IgD-negative memory B cell (primary cell): ENCODE measurements around the gene GSS. TPM values are rescaled to one million over a fixed set of nuclear protein-coding genes. Genes with fewer than 3 reads are reported as not detected.
"Not testable (repeated sequence)": the region's sequence is repeated elsewhere in the genome, so short reads cannot be mapped to it uniquely, and the experiment has no call there.

Source experiments
- H3K27ac Mint-ChIP-seq, 3 donors: one replicate each; pipeline ENCODE4 v1.8.0; 2020 to 2022; ENCODE audit warnings: mild to moderate bottlenecking in 3 of 3, mixed read lengths in 3 of 3, moderate library complexity in 1 of 3
- H3K27me3 Mint-ChIP-seq: one replicate; pipeline ENCODE4 v1.8.0; 2021; ENCODE audit warnings: mixed read lengths
- H3K36me3 Mint-ChIP-seq: one replicate; pipeline ENCODE4 v1.8.0; 2020; ENCODE audit warnings: mild to moderate bottlenecking, mixed read lengths
- H3K4me1 Mint-ChIP-seq, 3 donors: one replicate each; pipeline ENCODE4 v1.8.0; 2020 to 2022; ENCODE audit warnings: mixed read lengths in 3 of 3, mild to moderate bottlenecking in 1 of 3
- H3K4me3 Mint-ChIP-seq, 4 donors: one replicate each; pipeline ENCODE4 v1.8.0; 2020 to 2022; ENCODE audit warnings: mild to moderate bottlenecking in 4 of 4, mixed read lengths in 4 of 4, moderate library complexity in 3 of 4
- H3K9me3 Mint-ChIP-seq, 3 donors: one replicate each; pipeline ENCODE4 v1.8.0; 2020 to 2021; ENCODE audit warnings: mixed read lengths in 3 of 3, mild to moderate bottlenecking in 1 of 3
- polyA plus RNA-seq: library from polyadenylated mRNA; unstranded; fragments of 300-500 nt; fragmentation: Illumina TruSeq; gene quantifications from one replicate; pipeline ENCODE4 v1.2.3, GENCODE V29; 2021

GSS gene
- polyA plus RNA-seq, 1 donor from 2014 or later, result 22.3 TPM

- H3K27me3 Mint-ChIP-seq, result no peaks in the 10 kb centered on the region
- no peak overlapping the region for H3K4me3 Mint-ChIP-seq
- peaks cover 13% of the 10 kb centered on the region for H3K36me3 Mint-ChIP-seq
- no peaks in the 10 kb centered on the region for H3K9me3 Mint-ChIP-seq
- no peaks in the 10 kb centered on the region for H3K4me1 Mint-ChIP-seq
- no peak overlapping the region for H3K27ac Mint-ChIP-seq
These were observed 29.6 kb downstream of the GSS start for GRCh38 chr20:34925981-34926380.

GRCh38 chr20:34925341-34925740 lies 30.3 kb downstream of the GSS start:
- H3K9me3 Mint-ChIP-seq, result no peaks in the 10 kb centered on the region
- no peaks in the 10 kb centered on the region for H3K4me1 Mint-ChIP-seq
- H3K36me3 Mint-ChIP-seq, result peaks cover 12% of the 10 kb centered on the region
- peak overlapping the region in 1 of 3 donors; percentile 55 for H3K27ac Mint-ChIP-seq
- H3K27me3 Mint-ChIP-seq, result no peaks in the 10 kb centered on the region
- no peak overlapping the region for H3K4me3 Mint-ChIP-seq

DNA sequence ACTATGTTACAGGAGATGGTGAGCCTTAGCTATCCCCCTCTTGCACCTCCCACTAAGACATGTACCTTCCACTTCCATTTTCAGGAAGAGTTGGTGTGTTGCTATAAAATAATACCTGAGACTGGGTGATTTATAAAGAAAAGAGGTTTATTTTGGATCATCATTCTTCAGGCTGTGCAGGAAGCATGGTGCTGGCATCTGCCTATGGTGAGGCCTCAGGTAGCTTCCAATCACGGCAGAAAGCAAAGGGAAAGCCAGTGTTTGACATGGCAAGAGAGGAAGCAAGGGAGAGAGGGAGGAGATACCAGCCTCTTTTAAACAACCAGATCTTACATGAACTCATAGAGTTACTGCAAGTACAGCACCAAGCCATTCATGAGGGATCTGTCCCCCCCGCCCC lies 32.2 kb downstream of the GSS start:
- peaks cover 9% of the 10 kb centered on the region for H3K36me3 Mint-ChIP-seq
- peaks cover 0 to 3% (median 0%) of the 10 kb centered on the region in 3 donors for H3K9me3 Mint-ChIP-seq
- no peaks in the 10 kb centered on the region for H3K4me1 Mint-ChIP-seq
- H3K27me3 Mint-ChIP-seq, result no peaks in the 10 kb centered on the region
- H3K27ac Mint-ChIP-seq, result no peak overlapping the region
- H3K4me3 Mint-ChIP-seq, result no peak overlapping the region

GRCh38 chr20:34922654-34923381 lies 32.8 kb downstream of the GSS start:
- H3K27ac Mint-ChIP-seq, result no peak overlapping the region
- H3K4me1 Mint-ChIP-seq, result peaks cover 0 to 3% (median 0%) of the 10 kb centered on the region in 3 donors
- no peak overlapping the region for H3K4me3 Mint-ChIP-seq
- no peaks in the 10 kb centered on the region for H3K27me3 Mint-ChIP-seq
- peaks cover 0 to 3% (median 0%) of the 10 kb centered on the region in 3 donors for H3K9me3 Mint-ChIP-seq
- H3K36me3 Mint-ChIP-seq, result peaks cover 9% of the 10 kb centered on the region

DNA sequence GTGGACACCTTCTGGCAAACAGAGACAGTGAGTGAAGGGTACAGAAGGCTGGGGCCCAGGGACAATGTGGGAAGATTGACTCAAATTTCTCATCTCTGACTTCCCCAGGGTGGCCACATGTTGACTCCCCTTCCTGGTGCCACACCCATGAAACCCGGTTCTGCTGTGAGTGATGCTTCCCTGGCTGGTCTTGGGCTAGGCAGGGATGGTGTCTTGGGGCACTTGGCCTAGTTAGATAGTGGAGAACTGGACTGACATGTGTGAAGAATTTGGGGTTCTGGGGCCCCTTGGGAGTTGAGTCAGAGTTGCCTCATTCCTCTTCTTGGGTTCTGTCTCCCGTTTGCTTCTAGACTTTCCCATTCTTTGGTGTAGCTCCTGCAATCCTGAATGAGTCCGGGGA lies 34.2 kb downstream of the GSS start:
- H3K27me3 Mint-ChIP-seq, result no peaks in the 10 kb centered on the region
- peaks cover 5% of the 10 kb centered on the region for H3K36me3 Mint-ChIP-seq
- H3K27ac Mint-ChIP-seq, result no peak overlapping the region
- peaks cover 0 to 3% (median 0%) of the 10 kb centered on the region in 3 donors for H3K4me1 Mint-ChIP-seq
- no peak overlapping the region for H3K4me3 Mint-ChIP-seq
- peaks cover 0 to 3% (median 0%) of the 10 kb centered on the region in 3 donors for H3K9me3 Mint-ChIP-seq

DNA sequence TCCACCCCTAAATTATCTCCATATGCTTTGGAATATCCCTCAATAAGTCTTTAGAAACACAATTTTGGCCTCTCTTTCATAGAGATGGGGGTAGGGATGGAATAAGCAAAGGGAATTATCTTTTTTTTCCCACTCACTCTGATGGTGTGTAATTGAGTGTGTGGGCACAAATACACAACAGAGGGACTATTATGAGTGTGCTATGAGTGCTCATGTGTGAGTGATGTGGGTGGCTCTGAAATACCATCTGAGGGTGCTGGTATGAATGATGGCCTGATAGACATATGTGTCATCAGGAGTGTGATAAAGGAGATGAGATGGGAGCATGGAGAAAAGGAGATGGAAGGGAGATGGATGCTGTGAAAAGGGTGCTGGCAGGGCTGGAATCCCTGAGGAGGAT lies 35.6 kb downstream of the GSS start:
- peaks cover 0 to 3% (median 0%) of the 10 kb centered on the region in 3 donors for H3K9me3 Mint-ChIP-seq
- no peak overlapping the region for H3K4me3 Mint-ChIP-seq
- H3K4me1 Mint-ChIP-seq, result peaks cover 0 to 3% (median 0%) of the 10 kb centered on the region in 3 donors
- H3K27ac Mint-ChIP-seq, result no peak overlapping the region
- H3K36me3 Mint-ChIP-seq, result peaks cover 3% of the 10 kb centered on the region
- H3K27me3 Mint-ChIP-seq, result no peaks in the 10 kb centered on the region

DNA sequence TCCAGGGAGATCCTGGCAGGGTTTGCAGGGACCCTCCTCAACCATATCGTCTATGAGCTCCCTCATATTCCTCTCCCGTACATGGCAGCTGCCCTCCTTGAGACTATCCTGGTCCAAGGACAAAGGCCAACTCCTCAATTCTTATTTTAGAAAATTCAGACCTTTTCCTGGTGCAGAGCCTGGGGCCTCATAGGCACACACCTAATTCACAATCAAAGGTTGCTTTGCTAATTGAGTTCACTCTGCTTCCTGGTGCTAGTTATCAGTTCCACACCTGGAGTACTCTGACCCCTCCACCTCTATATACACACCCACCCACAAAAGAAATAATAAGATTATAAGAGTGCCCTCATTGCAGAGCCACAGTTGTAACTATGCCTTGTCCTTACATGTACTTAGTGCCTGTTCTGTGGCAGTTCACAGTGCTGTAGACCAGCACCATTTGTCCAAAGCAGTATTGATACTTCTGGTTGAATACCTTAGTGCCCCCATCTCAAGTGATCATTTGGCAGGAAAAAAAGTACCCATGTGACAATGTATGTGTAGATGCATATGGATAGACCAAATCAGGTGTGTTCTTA lies 38.7 kb downstream of the GSS start:
- H3K27me3 Mint-ChIP-seq, result no peaks in the 10 kb centered on the region
- H3K9me3 Mint-ChIP-seq, result peaks cover 0 to 3% (median 0%) of the 10 kb centered on the region in 3 donors
- H3K36me3 Mint-ChIP-seq, result peaks cover 3% of the 10 kb centered on the region
- H3K27ac Mint-ChIP-seq, result peak overlapping the region in 1 of 3 donors; percentile 17
- no peak overlapping the region for H3K4me3 Mint-ChIP-seq
- H3K4me1 Mint-ChIP-seq, result peaks cover 0 to 3% (median 0%) of the 10 kb centered on the region in 3 donors

DNA sequence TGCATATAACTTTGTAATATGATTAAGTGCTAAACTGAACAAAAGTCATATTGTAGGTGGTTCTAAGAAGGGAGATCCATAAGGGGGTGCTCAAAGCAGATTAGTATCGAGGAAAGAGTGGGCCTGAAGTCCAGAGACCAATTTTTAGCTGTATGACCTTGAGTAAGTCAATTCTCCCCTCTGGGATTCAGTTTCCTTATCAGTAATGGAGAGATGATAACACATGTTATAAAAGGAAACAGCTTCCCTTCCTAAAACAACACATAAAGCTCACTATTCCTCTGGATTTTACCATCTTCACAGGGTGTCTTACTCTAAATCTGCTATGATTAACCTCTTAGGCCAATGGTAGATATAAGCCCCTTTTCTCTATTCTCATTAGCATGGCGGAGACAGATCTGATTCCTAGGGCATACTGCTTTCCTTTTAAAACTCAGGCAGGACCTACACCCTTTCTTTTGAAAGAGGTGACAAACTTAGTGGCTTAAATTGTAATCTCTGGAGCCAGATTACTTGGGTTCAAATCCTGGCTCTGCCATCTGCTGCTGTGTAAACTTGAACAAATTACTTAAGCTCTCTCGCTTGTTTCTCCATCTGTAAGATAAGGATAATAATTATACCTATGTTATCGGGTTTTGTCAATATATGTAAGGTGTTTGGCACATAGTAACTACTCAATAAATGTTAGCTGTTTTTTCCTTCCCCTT lies 39.7 kb downstream of the GSS start:
- H3K27me3 Mint-ChIP-seq, result no peaks in the 10 kb centered on the region
- H3K9me3 Mint-ChIP-seq, result peaks cover 0 to 3% (median 0%) of the 10 kb centered on the region in 3 donors
- peaks cover 0 to 3% (median 0%) of the 10 kb centered on the region in 3 donors for H3K4me1 Mint-ChIP-seq
- H3K4me3 Mint-ChIP-seq, result no peak overlapping the region
- peaks cover 3% of the 10 kb centered on the region for H3K36me3 Mint-ChIP-seq
- no peak overlapping the region for H3K27ac Mint-ChIP-seq

GRCh38 chr20:34915131-34915530 lies 40.5 kb downstream of the GSS start:
- Mint-ChIP-seq H3K4me3 (no peak overlapping the region), H3K9me3 (peaks cover 0 to 2% (median 0%) of the 10 kb centered on the region in 3 donors), H3K4me1 (peaks cover 0 to 3% (median 0%) of the 10 kb centered on the region in 3 donors), H3K27me3 (no peaks in the 10 kb centered on the region), H3K27ac (no peak overlapping the region), H3K36me3 (no peaks in the 10 kb centered on the region)

DNA sequence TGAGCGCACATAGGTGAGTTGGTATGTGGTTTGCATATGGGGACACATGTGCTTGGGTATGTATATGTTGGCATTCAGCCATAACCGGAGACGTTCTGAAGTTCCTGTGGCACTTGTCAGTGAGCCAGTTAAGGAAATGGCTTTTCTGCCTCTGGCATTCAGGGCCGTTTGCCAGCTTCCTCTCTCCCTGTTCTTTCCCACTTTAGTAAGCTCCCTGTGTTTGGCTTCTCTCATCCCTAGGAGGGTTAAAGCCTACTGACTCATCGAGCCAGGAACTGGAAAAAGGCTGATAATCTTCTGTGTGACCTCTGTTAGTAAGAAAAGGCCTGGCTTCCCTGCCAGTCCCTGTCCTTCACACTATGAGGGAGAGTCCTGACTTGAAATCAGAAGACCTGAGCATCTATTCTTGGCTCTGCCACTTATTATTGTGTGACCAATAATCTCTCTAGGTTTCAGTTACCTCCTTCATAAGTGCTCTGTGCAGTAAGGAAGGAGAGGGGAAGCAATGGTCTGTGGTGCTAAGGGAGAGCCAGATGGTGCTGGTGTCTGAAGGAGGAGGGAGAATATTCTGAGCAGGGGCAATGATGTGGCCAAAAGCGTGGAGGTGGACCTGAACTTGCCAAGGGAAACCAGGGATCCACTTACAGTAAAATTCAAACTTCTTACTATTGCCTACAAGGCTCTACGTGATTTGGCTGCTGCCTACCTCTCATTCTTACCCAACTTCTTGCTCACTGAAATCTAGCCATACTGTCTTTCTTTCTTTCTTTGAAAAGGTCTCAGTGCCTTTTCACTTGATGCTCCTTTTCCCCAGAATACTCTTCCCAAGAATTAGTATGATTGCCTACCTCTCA lies 47.8 kb downstream of the GSS start:
- Mint-ChIP-seq H3K4me3 (no peak overlapping the region), H3K4me1 (no peaks in the 10 kb centered on the region), H3K36me3 (no peaks in the 10 kb centered on the region), H3K9me3 (no peaks in the 10 kb centered on the region), H3K27me3 (no peaks in the 10 kb centered on the region), H3K27ac (no peak overlapping the region)

GRCh38 chr20:34904202-34904621 lies 51.4 kb downstream of the GSS start:
- no peak overlapping the region for H3K4me3 Mint-ChIP-seq
- H3K36me3 Mint-ChIP-seq, result peaks cover 3% of the 10 kb centered on the region
- H3K27ac Mint-ChIP-seq, result no peak overlapping the region
- H3K27me3 Mint-ChIP-seq, result no peaks in the 10 kb centered on the region
- H3K4me1 Mint-ChIP-seq, result no peaks in the 10 kb centered on the region
- no peaks in the 10 kb centered on the region for H3K9me3 Mint-ChIP-seq

- not testable (repeated sequence) for H3K4me3 Mint-ChIP-seq, H3K36me3 Mint-ChIP-seq, H3K9me3 Mint-ChIP-seq, H3K4me1 Mint-ChIP-seq, H3K27ac Mint-ChIP-seq, H3K27me3 Mint-ChIP-seq
These were observed 56.9 kb downstream of the GSS start for GRCh38 chr20:34898731-34899130.

DNA sequence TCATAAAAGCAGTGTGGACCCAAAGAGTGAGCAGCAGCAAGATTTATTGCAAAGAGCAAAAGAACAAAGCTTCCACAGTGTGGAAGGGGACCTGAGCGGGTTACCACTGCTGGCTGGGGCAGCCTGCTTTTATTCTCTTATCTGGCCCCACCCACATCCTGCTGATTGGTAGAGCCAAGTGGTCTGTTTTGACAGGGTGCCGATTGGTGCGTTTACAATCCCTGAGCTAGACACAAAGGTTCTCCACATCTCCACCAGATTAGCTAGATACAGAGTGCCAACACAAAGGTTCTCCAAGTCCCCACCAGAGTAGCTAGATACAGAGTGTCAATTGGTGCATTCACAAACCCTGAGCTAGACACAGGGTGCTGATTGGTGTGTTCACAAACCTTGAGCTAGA lies 57.5 kb downstream of the GSS start:
- H3K4me3 Mint-ChIP-seq, H3K36me3 Mint-ChIP-seq, H3K27ac Mint-ChIP-seq, H3K4me1 Mint-ChIP-seq, H3K9me3 Mint-ChIP-seq, H3K27me3 Mint-ChIP-seq: not testable (repeated sequence)

DNA sequence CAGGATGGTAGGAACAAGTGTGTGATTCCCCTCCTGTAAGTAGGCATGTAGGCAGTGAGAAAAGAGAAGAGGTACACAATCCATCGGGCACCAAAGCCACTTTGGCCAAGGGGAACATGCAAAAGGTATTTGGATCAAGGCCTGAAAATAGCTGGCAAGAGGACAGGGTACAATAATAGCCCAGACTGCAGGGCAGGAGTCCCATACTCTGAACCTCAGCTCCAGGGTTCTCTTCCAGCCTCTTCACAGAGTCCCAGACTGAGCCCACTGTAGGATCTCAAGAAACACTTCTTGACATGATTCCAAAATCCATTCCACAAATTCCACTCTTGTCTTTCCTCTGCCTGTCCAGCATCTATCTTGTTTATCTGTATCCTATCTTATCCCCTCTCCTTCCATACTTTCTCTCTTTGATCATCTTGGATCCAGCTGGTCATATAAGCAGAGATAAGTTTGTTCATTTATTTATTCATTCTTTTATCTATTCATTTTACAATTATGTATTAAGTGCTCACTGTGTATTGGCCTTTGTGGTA lies 59.5 kb downstream of the GSS start:
- no peak overlapping the region for H3K4me3 Mint-ChIP-seq
- no peak overlapping the region for H3K27ac Mint-ChIP-seq
- peaks cover 1% of the 10 kb centered on the region for H3K36me3 Mint-ChIP-seq
- H3K4me1 Mint-ChIP-seq, result peaks cover 0 to 2% (median under 1%) of the 10 kb centered on the region in 3 donors
- no peaks in the 10 kb centered on the region for H3K9me3 Mint-ChIP-seq
- H3K27me3 Mint-ChIP-seq, result no peaks in the 10 kb centered on the region
